ENCODE measurements around the gene MRPS6.

MRPS6 gene

DNA sequence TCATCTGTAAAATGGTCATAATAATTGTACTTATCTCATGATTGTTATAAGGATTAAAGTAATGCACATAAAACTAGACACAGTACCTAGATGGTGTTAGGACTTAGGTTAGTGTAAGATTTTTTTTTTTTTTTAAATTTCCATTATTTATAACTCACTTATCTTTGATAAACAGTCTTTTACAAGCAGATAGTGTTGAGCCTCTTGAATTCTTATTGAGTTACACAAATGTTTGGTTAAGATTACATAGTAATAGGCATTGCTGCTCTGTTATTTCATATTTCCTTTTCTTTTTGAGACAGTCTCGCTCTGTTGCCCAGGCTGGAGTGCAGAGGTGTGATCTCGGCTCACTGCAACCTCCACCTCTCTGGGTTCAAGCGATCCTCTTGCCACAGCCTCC is 15.4 kb downstream of the MRPS6 start:
- no peaks in the 10 kb centered on the region for H3K27me3 ChIP-seq (ENCODE audit: insufficient read depth, poor library complexity, severe bottlenecking)
- TF ChIP-seq, protein P1, sequence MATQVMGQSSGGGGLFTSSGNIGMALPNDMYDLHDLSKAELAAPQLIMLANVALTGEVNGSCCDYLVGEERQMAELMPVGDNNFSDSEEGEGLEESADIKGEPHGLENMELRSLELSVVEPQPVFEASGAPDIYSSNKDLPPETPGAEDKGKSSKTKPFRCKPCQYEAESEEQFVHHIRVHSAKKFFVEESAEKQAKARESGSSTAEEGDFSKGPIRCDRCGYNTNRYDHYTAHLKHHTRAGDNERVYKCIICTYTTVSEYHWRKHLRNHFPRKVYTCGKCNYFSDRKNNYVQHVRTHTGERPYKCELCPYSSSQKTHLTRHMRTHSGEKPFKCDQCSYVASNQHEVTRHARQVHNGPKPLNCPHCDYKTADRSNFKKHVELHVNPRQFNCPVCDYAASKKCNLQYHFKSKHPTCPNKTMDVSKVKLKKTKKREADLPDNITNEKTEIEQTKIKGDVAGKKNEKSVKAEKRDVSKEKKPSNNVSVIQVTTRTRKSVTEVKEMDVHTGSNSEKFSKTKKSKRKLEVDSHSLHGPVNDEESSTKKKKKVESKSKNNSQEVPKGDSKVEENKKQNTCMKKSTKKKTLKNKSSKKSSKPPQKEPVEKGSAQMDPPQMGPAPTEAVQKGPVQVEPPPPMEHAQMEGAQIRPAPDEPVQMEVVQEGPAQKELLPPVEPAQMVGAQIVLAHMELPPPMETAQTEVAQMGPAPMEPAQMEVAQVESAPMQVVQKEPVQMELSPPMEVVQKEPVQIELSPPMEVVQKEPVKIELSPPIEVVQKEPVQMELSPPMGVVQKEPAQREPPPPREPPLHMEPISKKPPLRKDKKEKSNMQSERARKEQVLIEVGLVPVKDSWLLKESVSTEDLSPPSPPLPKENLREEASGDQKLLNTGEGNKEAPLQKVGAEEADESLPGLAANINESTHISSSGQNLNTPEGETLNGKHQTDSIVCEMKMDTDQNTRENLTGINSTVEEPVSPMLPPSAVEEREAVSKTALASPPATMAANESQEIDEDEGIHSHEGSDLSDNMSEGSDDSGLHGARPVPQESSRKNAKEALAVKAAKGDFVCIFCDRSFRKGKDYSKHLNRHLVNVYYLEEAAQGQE (IDR thresholded peaks at IDR 0.05; ENCODE audit: insufficient replicate concordance, low read depth): no peak
- no peak for TF ChIP-seq SPI1 (IDR thresholded peaks at IDR 0.05; ENCODE audit: borderline replicate concordance, low read depth)
- no peak for TF ChIP-seq POLR2AphosphoS5 (IDR thresholded peaks at IDR 0.05; ENCODE audit: low read depth)
- TF ChIP-seq, protein P2, sequence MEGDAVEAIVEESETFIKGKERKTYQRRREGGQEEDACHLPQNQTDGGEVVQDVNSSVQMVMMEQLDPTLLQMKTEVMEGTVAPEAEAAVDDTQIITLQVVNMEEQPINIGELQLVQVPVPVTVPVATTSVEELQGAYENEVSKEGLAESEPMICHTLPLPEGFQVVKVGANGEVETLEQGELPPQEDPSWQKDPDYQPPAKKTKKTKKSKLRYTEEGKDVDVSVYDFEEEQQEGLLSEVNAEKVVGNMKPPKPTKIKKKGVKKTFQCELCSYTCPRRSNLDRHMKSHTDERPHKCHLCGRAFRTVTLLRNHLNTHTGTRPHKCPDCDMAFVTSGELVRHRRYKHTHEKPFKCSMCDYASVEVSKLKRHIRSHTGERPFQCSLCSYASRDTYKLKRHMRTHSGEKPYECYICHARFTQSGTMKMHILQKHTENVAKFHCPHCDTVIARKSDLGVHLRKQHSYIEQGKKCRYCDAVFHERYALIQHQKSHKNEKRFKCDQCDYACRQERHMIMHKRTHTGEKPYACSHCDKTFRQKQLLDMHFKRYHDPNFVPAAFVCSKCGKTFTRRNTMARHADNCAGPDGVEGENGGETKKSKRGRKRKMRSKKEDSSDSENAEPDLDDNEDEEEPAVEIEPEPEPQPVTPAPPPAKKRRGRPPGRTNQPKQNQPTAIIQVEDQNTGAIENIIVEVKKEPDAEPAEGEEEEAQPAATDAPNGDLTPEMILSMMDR (IDR thresholded peaks at IDR 0.05; ENCODE audit: insufficient read depth, low read length): no peak
- TF ChIP-seq GABPA (IDR thresholded peaks at IDR 0.05; ENCODE audit: low read depth): no peak
- no peak for DNase-seq (ENCODE audit: low read depth in 1 of 2, low spot score in 1 of 2)
- no peak overlapping the region for H3K27ac ChIP-seq (replicated peaks)
- no peak overlapping the region for H3K4me3 ChIP-seq (replicated peaks; ENCODE audit: insufficient read depth, low read length)

DNA sequence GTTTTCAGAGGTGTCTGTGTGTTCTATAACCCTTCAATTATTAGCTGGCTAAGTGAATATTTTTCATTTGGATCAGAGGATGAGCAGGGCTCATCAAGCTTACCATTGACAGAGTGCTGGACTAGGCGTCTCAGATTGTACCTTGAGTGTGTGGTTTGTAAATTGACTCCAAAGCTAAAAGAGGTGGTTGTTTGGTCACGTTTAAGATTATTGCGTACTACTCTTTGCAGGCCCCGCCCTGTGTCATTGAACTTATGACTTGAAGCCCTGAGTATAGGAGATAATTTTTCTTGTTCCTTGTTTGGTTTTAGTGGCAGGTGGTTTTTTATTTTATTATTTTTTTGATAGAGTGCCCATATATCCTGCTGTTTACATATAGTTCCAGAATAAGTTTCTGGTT is 17.7 kb downstream of the MRPS6 start:
- Histone ChIP-seq H3K27ac (replicated peaks) (no peak overlapping the region), H3K4me3 (replicated peaks; ENCODE audit: insufficient read depth, low read length) (no peak overlapping the region)
- no peak for DNase-seq (ENCODE audit: low read depth in 1 of 2, low spot score in 1 of 2)

DNA sequence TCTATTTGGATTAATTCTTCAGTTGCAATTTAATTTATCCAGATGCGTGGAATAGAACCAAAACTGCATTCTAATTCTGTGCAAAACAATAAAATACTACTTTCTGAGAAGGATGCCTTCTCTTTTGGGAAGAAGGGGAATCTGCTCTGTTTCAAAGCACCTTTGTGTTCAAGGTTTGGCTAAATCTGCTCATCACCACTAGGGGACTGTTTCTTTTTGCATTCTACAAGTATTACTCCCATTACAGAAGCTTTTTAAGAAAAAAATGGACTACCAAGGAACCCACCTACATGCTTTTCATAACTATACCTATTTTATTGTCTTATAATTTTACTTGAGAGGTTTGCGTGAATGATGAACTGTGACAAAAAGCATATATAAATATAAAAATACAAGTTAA is 18.2 kb downstream of the MRPS6 start:
- H3K27me3 ChIP-seq (ENCODE audit: insufficient read depth, poor library complexity, severe bottlenecking): no peaks in the 10 kb centered on the region
- DNase-seq (ENCODE audit: low read depth in 1 of 2, low spot score in 1 of 2): no peak
- TF ChIP-seq, protein P1 (IDR thresholded peaks at IDR 0.05; ENCODE audit: insufficient replicate concordance, low read depth): no peak
- TF ChIP-seq GABPA (IDR thresholded peaks at IDR 0.05; ENCODE audit: low read depth): no peak
- no peak overlapping the region for H3K4me3 ChIP-seq (replicated peaks; ENCODE audit: insufficient read depth, low read length)
- no peak overlapping the region for H3K27ac ChIP-seq (replicated peaks)

More for the DNA sequence above, 17.7 kb downstream of the MRPS6 start:
- H3K27me3 ChIP-seq (ENCODE audit: insufficient read depth, poor library complexity, severe bottlenecking): no peaks in the 10 kb centered on the region
- TF ChIP-seq, protein P1 (IDR thresholded peaks at IDR 0.05; ENCODE audit: insufficient replicate concordance, low read depth): no peak
- no peak for TF ChIP-seq GABPA (IDR thresholded peaks at IDR 0.05; ENCODE audit: low read depth)
- no peak for TF ChIP-seq SPI1 (IDR thresholded peaks at IDR 0.05; ENCODE audit: borderline replicate concordance, low read depth)
- TF ChIP-seq, protein P2 (IDR thresholded peaks at IDR 0.05; ENCODE audit: insufficient read depth, low read length): no peak
- no peak for TF ChIP-seq POLR2AphosphoS5 (IDR thresholded peaks at IDR 0.05; ENCODE audit: low read depth)
